Activated T-helper 1 cell treated with Interleukin-2 at 50 U/mL for 16 hours (primary cell): ENCODE data around the gene ACTL6A.
A peak's percentile ranks its signal among the peaks of the same experiment; 100 is the strongest.
"Not testable (repeated sequence)": the region's sequence is repeated elsewhere in the genome, so short reads cannot be mapped to it uniquely, and the experiment has no call there.

ENCODE experiments used
- DNase-seq: peaks from one replicate; pipeline ENCODE4 v3.0.0-alpha.2; 2020; ENCODE audit warnings: low read depth

Gene ACTL6A

DNA sequence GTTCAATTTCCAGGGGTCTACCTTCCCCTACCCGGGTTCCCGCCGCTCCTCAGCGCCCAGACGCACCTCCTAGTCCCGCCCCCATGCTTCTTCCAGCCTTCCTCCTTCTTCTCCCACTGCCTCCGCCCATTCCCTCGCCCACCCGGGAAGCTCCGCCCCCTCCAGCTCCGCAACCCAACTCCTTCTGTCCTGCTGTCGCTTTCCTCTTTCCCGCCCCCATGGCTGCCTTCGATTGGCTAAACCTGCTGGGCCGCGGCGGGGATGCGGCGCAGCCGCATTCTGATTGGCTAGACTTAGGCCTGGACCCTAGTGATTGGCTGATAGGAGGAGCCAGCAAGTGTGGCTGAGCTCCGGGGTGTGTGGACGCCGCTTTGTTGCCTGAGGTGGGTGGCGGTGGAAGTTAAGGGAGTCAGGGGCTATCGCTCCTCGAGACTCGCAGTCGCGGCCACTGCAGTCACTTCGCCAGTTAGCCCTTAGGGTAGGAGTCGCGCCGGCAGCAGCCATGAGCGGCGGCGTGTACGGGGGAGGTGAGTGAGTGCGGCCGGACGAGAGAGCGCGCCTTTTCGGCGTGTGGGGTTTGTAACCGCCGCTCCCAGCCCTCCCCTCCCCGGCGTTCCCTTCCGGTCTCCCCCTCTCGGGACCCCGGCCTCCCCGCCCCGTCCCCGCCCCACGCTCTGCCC, at the start of gene ACTL6A:
TSS of gene ACTL6A (plus strand) at position 336 of the 680 bp plus-strand sequence. CDS start at position 503, 167 bp downstream.
- DNase-seq: peak; percentile 94

DNA sequence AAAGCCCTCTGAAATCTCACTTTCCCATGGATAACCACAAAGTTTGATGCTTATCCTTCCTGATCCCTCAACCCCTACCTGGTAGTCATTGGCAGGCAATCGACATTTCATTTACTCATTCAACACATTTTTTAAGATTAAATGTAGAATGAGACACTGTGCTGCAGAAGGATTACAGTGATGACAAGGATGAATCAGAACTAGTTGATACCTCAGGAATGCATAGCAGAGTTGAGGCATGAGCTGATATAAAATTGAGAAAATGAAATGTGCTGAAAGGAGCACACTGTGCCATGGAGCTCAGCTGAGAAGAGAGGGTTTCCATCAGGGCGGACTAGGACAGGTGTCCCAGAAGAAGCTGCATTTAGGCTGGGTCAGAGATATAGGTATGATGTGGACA, 48.9 kb upstream of the ACTL6A start:
- DNase-seq: no peak

GRCh38 chr3:179516461-179517251, 46.1 kb upstream of the ACTL6A start:
- not testable (repeated sequence) for DNase-seq

GRCh38 chr3:179526482-179526881, 36.2 kb upstream of the ACTL6A start:
- DNase-seq: no peak

GRCh38 chr3:179526989-179527391, 35.7 kb upstream of the ACTL6A start:
- DNase-seq: no peak

GRCh38 chr3:179528772-179529171, 34.0 kb upstream of the ACTL6A start:
- no peak for DNase-seq

DNA sequence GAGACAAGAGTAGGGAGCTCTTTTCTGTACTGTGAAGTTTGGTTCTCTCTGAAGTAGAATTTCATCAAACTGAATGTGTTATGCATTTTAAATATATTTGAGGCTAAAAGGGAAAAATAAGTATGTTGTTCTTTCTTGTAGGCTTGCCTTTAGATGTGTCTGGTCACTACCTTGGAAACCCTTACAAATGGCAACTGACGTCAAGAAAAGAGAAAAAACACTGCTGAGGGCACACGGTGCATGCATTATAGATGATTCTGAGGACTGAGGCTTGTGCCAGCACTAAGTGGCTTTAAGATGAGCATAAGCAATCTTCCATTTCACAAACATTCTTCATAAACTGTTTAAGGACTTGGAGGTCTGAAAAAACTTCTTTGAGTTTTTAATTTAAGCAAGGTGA, 31.1 kb upstream of the ACTL6A start:
- no peak for DNase-seq

DNA sequence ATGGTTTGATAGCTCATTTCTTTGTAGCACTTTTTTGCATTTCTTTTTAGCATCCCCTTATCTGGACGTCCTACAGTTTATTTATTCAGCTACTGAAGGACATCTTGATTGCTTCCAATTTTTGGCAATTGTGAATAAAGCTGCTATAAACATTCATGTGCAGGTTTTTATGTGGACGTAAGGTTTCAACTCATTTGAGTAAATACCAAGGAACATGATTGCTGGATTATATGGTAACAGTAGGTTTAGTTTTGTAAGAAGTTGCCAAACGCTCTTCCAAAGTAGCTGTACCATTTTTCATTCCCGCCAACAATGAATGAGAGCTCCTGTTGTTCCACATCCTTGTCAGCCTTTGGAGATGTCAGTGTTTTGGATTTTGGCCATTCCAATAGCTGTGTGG, 29.5 kb upstream of the ACTL6A start:
- DNase-seq: no peak

- DNase-seq: no peak
Measured at GRCh38 chr3:179536256-179536655, 26.5 kb upstream of the ACTL6A start.

GRCh38 chr3:179541094-179541493, 21.6 kb upstream of the ACTL6A start:
- DNase-seq: no peak

- DNase-seq: no peak
Measured at GRCh38 chr3:179541596-179541995, 21.1 kb upstream of the ACTL6A start.

GRCh38 chr3:179542375-179542774, 20.4 kb upstream of the ACTL6A start:
- no peak for DNase-seq

- no peak for DNase-seq
Measured at GRCh38 chr3:179544981-179545645, 17.6 kb upstream of the ACTL6A start.

DNA sequence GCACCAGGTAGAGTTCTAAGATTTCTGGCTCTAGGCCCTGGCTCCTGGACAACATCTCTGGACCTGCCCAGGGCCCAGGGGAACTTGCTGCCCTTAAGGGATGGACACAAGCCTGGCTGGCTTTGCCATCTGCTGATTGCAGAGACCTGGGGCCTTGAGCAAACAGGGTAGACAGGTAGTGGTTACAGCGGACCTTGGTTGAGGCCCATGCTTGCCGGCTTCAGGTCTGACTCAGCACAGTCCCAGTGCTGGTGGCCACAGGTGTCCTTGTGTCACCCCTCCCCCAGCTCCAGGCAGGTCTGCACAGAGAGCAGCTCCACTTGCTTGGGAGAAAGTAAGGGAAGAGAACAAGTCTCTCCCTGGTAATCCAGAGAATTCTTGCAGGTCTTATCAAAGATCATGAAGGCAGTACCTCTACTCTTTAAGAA, 15.9 kb upstream of the ACTL6A start:
- DNase-seq: no peak

GRCh38 chr3:179551349-179552105, 11.2 kb upstream of the ACTL6A start:
- DNase-seq: no peak

DNA sequence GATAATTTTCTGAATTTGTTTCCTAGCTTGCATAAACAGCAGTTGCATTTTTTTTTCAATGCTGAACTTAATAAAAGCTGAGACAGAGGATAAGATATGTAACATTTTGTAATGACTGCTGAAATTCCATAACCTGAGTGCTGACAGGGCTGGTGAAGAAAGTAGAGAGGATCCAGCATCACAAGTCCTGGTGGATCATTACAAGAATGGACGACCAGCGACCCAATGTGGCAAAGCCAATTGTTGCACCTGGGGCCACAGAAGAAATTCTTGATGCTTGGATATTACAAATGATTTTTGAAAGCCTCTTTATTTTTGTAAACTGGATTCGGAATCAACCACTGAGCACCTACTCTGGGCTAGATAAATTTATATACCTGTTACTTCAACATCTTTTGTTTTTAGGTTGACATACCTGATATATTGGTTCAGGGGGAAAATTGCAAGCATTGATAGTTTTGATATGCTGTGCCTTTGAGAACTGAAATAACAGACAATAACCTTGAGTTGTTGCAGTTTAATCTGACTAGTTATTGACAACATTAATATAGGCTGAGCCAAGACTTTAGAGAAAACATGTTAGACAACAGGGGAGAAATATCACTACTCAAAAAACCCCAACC, 3.9 kb upstream of the ACTL6A start:
- no peak for DNase-seq

GRCh38 chr3:179560791-179561190, 1.9 kb upstream of the ACTL6A start:
- no peak for DNase-seq

GRCh38 chr3:179563271-179563783, 601 bp downstream of the ACTL6A start:
- peak; percentile 38 for DNase-seq

DNA sequence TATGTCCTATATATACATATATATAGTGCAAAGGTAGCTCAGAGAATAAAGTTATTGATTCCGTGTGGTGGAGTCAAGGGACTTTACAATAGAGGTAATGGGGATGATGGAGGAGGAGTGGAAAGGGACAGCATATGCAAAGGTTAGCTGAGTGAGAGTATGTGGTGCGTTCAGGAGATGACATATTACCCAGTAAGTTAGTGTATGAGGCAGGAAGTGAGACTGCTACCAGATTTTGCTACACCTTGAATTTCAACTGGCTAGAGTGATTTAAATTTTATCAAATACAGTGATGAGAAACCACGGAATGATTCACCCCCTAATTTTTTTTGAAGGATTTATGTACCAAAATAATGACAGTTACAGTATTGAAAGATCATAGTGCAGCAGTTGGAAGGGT, 2.8 kb downstream of the ACTL6A start:
- DNase-seq: no peak

DNA sequence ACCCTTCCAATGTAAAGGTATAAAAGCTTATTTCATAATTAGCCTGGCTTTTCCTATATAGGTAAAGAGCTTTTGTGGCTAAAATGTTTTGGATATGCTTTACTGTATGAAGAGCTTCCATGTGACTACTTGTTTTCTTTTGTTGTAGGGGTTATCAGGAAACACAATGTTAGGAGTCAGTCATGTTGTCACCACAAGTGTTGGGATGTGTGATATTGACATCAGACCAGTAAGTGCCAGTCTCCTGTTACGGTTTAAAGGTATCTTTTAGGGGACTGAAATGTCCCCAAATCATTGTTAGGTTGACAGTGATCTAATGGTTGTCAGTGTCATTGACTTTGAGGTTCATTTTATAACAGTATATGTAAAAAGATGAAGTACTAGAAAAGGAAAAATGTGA, 18.3 kb downstream of the ACTL6A start:
- DNase-seq: no peak

DNA sequence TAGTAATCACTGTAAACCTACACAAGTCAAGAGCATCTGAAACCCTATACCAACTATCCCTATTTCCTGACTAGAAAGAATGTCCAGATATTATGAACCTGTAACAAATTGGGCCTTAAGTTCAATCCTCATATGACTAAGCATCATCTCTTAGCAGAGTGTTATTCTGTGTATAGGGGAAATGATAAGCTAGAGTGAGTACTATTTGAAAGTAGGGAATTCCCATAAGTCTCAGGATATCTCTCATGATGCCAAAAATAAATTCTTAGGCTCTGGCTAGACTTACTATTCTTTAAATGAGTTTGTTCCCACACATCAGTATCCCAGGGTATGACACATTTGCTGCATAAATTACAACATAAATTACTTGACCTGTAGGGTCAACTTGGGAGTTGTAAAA, 26.4 kb downstream of the ACTL6A start:
- DNase-seq: no peak

DNA sequence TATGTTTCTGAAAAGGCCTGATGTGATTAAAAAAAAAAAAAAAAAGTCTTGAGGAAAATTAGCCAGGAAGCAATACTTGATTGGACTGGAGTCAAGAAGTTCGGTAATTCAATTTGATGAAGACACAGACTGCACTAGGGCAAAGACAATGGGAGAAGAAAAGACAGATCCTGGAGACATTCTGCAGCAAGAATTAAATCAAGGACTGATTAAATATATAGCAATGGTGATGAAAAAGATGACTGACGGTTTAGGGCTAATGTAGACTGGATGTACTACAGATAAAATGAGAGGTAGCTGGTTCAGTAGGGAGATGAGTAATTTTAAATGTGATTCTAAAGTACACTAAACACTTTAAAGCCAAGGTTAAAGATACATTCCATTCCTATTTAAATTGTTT, 27.9 kb downstream of the ACTL6A start:
- no peak for DNase-seq
